ENCODE data around the gene ASB5. TPM values are rescaled to one million over a fixed set of nuclear protein-coding genes. Genes with fewer than 3 reads are reported as not detected.

ASB5 gene
- total RNA-seq, 1 experiment from 2014 or later, result not detected

DNA sequence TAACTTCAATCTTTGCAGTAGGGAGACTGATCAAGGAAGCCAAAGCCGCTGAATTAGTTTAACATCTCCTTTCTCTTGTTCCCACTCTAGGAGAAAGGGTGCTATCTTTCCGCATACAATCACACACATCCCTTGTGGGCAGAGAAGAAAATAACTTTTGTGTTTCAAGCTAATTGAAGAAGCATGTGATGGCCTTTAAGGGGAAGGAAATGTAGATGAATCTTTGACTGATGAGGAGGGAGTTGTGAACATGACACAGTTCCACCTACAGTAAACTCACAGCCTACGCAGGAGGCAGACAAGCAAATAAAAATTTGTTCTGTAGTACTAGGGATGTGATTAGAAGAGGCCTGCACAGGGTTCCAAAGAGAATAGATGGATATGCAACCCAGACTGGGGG lies 58.9 kb downstream of the ASB5 start:
- POLR2A ChIA-PET, result no interaction called here
- Mint-ChIP-seq H3K27ac (ENCODE audit: unreplicated experiment) (no peak overlapping the region), H3K4me1 (ENCODE audit: low read depth, unreplicated experiment) (peaks cover 7% of the 10 kb centered on the region), H3K4me3 (ENCODE audit: unreplicated experiment) (no peak overlapping the region), H3K27me3 (ENCODE audit: insufficient read depth, unreplicated experiment) (no peaks in the 10 kb centered on the region), H3K36me3 (ENCODE audit: insufficient read depth, unreplicated experiment) (no peaks in the 10 kb centered on the region), H3K9me3 (ENCODE audit: unreplicated experiment) (peaks cover 10% of the 10 kb centered on the region)
- Histone ChIP-seq H3K27me3 (replicated peaks; ENCODE audit: control insufficient read depth, insufficient read depth, low read length) (no peaks in the 10 kb centered on the region), H3K4me3 (ENCODE audit: low read depth, low read length) (no peak overlapping the region), H3K4me1 (no peaks in the 10 kb centered on the region), H3K9me3 (no peaks in the 10 kb centered on the region; the same call in 1 of the 2 replicates), H3K36me3 (ENCODE audit: control insufficient read depth, insufficient read depth, low read length) (no peaks in the 10 kb centered on the region)
- no TSS peak for BruUV-seq (replicated peaks)
- TF ChIP-seq, protein P1, sequence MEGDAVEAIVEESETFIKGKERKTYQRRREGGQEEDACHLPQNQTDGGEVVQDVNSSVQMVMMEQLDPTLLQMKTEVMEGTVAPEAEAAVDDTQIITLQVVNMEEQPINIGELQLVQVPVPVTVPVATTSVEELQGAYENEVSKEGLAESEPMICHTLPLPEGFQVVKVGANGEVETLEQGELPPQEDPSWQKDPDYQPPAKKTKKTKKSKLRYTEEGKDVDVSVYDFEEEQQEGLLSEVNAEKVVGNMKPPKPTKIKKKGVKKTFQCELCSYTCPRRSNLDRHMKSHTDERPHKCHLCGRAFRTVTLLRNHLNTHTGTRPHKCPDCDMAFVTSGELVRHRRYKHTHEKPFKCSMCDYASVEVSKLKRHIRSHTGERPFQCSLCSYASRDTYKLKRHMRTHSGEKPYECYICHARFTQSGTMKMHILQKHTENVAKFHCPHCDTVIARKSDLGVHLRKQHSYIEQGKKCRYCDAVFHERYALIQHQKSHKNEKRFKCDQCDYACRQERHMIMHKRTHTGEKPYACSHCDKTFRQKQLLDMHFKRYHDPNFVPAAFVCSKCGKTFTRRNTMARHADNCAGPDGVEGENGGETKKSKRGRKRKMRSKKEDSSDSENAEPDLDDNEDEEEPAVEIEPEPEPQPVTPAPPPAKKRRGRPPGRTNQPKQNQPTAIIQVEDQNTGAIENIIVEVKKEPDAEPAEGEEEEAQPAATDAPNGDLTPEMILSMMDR (IDR thresholded peaks at IDR 0.05; ENCODE audit: insufficient read depth in 1 of 2, low read depth in 1 of 2, low read length in 1 of 2, severe bottlenecking in 1 of 2, unreplicated experiment in 1 of 2), result no peak
- intact Hi-C loops (cut with micrococcal nuclease; ENCODE audit: unreplicated experiment), result no loop called here
- DNase-seq, result no peak
- CTCF ChIA-PET, result no interaction called here

DNA sequence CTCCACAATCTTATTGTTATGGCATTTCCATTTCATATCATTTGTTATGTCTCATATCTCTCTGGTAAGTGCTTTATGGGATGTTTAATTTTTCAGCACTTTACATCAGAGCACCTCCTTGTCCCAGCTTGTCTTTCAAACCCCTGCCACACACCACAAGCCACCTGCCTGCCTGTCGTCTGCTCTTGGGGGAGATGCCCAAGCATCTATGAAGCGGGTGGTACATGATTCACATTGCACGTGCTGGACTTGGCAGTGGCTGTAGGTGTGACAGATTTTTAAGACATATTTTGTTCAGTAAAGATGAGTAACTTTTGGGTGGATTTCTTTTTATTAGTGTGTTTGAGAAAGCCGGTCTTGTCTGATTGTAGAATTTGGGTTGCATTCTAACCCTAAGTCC lies 59.5 kb downstream of the ASB5 start:
- H3K27ac Mint-ChIP-seq (ENCODE audit: unreplicated experiment), result no peak overlapping the region
- H3K36me3 ChIP-seq (ENCODE audit: control insufficient read depth, insufficient read depth, low read length), result no peaks in the 10 kb centered on the region
- TF ChIP-seq, protein P1 (IDR thresholded peaks at IDR 0.05; ENCODE audit: insufficient read depth in 1 of 2, low read depth in 1 of 2, low read length in 1 of 2, severe bottlenecking in 1 of 2, unreplicated experiment in 1 of 2), result no peak
- H3K9me3 ChIP-seq, result no peaks in the 10 kb centered on the region; the same call in 1 of the 2 replicates
- H3K27me3 Mint-ChIP-seq (ENCODE audit: insufficient read depth, unreplicated experiment), result no peaks in the 10 kb centered on the region
- peaks cover 7% of the 10 kb centered on the region for H3K4me1 Mint-ChIP-seq (ENCODE audit: low read depth, unreplicated experiment)
- H3K9me3 Mint-ChIP-seq (ENCODE audit: unreplicated experiment), result peaks cover 10% of the 10 kb centered on the region
- CTCF ChIA-PET, result no interaction called here
- H3K4me3 Mint-ChIP-seq (ENCODE audit: unreplicated experiment), result no peak overlapping the region
- H3K36me3 Mint-ChIP-seq (ENCODE audit: insufficient read depth, unreplicated experiment), result no peaks in the 10 kb centered on the region
- intact Hi-C loops (cut with micrococcal nuclease; ENCODE audit: unreplicated experiment), result no loop called here
- no peak overlapping the region for H3K4me3 ChIP-seq (ENCODE audit: low read depth, low read length)
- no TSS peak for BruUV-seq (replicated peaks)
- H3K4me1 ChIP-seq, result no peaks in the 10 kb centered on the region
- no peaks in the 10 kb centered on the region for H3K27me3 ChIP-seq (replicated peaks; ENCODE audit: control insufficient read depth, insufficient read depth, low read length)
- DNase-seq, result no peak
- POLR2A ChIA-PET, result no interaction called here

DNA sequence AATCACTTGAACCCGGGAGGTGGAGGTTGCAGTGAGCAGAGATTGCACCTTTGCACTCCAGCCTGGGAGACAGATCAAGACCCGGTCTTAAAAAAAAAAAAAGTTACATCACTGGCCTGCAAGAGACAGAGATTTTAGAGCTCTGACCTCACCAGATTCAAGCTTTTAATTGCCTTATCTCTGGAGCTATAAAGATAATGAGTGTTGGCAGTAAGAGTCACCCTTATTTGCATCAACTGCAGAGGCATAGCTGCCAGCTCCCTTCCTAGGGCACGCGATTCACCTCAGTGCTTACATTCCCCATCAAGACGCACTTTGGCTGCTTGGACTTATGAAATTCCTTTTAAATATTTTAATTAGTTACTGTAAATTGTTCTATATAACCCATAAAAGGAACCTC lies 61.2 kb downstream of the ASB5 start:
- BruUV-seq (replicated peaks), result no TSS peak
- TF ChIP-seq, protein P1 (IDR thresholded peaks at IDR 0.05; ENCODE audit: insufficient read depth in 1 of 2, low read depth in 1 of 2, low read length in 1 of 2, severe bottlenecking in 1 of 2, unreplicated experiment in 1 of 2), result no peak
- Histone ChIP-seq H3K27me3 (replicated peaks; ENCODE audit: control insufficient read depth, insufficient read depth, low read length) (no peaks in the 10 kb centered on the region), H3K36me3 (ENCODE audit: control insufficient read depth, insufficient read depth, low read length) (no peaks in the 10 kb centered on the region), H3K9me3 (no peaks in the 10 kb centered on the region; the same call in 1 of the 2 replicates), H3K4me1 (no peaks in the 10 kb centered on the region), H3K4me3 (ENCODE audit: low read depth, low read length) (no peak overlapping the region)
- POLR2A ChIA-PET, result no interaction called here
- H3K36me3 Mint-ChIP-seq (ENCODE audit: insufficient read depth, unreplicated experiment), result no peaks in the 10 kb centered on the region
- no peak overlapping the region for H3K4me3 Mint-ChIP-seq (ENCODE audit: unreplicated experiment)
- H3K4me1 Mint-ChIP-seq (ENCODE audit: low read depth, unreplicated experiment), result peaks cover 7% of the 10 kb centered on the region
- CTCF ChIA-PET, result no interaction called here
- intact Hi-C loops (cut with micrococcal nuclease; ENCODE audit: unreplicated experiment), result no loop called here
- H3K9me3 Mint-ChIP-seq (ENCODE audit: unreplicated experiment), result peaks cover 8% of the 10 kb centered on the region
- no peak for DNase-seq
- H3K27me3 Mint-ChIP-seq (ENCODE audit: insufficient read depth, unreplicated experiment), result no peaks in the 10 kb centered on the region
- no peak overlapping the region for H3K27ac Mint-ChIP-seq (ENCODE audit: unreplicated experiment)
